HG03039 (cell line): ENCODE measurements around the gene CCR9.

Experiments used
- ATAC-seq: cut with Tn5 transposase; IDR thresholded peaks from one replicate; pipeline ENCODE4 v1.9.1; 2021; ENCODE audit warnings: mild to moderate bottlenecking, moderate library complexity; ENCODE audit not compliant: unreplicated experiment

The CCR9 gene

DNA sequence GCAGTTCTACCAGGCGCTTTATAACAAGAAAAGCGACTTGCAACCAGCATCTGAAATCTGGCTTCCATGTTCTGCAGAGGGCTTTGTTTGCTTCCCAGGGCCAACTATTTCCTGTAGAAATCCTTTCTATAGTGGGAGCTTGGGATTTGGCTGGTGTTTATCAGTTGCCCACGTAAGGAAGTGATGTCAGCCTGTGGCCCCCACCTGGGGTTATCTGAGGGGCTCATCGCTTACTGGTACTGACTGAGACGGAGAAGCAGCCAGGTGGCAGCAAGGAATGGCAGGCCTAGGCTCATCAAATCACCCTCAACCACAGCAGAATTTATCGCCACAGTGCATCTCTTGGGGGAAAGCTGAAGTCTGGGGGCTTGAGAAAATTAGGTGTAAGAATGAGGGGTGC lies 14.6 kb upstream of the CCR9 start:
- no peak for ATAC-seq

- no peak for ATAC-seq
Observed at GRCh38 chr3:45872569-45872968, 13.8 kb upstream of the CCR9 start.

DNA sequence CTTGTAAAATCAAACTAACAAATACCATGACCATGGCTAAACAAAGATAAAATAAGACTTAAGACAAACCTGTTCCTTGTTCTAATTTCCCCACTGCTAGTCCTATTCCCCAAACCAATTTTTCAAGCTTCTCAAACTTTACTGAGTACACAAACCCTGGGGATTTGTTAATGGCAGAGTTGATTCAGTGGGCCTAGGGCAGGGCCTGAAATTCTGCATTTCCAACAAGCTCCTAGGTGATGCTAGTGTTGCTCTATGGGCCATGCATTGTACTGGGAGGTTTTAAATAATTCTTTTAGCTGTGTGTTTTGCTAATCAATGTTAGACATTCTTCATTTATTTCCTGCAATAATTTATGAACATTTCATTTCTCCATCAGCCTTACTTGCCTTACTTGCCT lies 13.3 kb upstream of the CCR9 start:
- no peak for ATAC-seq

- no peak for ATAC-seq
Observed at GRCh38 chr3:45873638-45874037, 12.7 kb upstream of the CCR9 start.

GRCh38 chr3:45874677-45875346 lies 11.5 kb upstream of the CCR9 start:
- no peak for ATAC-seq

DNA sequence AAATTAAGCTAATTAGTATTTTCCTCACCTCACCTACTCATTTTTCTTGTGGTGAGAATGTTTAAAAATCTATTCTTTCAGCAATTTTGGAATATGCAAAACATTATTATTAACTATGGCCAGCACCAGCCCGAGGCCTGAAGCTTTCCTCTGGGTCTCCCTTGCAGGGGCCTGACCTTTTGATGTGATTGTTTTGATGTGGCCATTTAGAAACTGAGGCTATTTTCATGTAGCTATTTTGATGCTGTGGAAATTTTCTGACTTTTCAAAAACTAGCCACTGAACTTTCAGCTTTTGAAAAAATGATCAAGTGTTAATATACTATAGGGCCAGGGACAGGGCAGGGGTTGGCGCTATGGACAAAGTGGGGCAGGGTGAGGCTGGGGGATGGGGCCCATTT lies 8.2 kb upstream of the CCR9 start:
- no peak for ATAC-seq

DNA sequence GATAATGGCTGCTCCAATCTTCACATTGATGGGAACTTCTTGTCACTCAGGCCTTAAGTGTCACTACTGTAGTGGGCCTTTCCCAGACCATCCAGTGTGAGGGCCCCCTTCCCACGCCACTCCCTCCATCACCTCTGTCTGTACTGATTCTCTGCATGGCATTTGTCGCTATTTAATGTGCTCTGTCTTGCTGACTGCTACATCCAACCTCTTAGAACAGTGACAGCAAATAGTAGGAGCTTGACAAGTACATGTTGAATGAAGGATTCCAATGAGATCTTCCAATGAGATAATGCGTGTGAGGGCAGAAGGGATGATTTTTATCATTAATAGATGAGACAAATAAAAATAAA lies 5.6 kb upstream of the CCR9 start:
- ATAC-seq = no peak

DNA sequence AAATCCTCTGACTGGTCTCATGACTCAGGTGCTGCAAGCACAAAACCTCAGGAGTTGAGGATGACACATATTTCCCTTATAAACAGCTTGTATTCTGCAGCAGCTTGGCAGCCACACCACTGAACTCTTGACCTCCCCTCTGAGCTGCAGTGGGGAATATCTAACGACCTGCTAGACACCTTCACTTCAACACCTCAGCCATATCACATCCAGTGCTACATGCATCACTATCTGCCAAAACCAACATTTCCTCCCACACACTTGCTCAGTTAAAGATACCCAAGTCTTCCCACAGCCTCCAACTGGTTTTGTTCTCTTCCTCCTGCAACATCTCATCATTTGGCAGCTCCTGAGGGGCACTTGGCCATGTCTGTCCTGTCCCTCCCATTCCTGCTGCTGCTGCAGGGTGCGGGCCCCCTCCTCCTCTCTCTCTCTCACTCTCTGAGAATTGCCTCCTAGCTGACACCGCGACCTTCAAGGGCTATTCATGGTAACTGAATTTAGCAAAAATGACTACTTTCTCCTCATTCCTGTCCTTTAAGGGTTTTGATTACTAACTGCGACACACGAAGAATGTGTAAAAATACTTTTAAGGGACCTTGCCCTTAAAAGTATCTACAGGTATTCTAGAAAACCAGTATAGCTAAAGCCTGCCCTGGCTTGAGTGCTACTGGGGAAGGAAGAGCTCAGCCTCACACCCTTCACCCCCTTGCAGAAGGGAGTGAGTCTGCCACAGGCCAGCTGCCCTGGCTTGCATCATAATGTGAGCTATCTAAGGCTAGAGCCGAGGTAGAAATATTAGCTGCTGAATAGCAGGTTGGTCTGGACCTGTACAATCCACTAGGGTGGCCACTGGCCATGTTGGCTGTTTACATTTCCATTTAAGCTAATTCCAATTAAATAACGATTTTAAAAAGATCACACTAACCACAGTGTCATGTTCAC lies 5.0 kb upstream of the CCR9 start:
- no peak for ATAC-seq

- ATAC-seq = no peak
Observed at GRCh38 chr3:45884368-45885201, 1.8 kb upstream of the CCR9 start.

GRCh38 chr3:45887285-45887684 lies 942 bp downstream of the CCR9 start:
- no peak for ATAC-seq

GRCh38 chr3:45887759-45888511 lies 1.6 kb downstream of the CCR9 start:
- ATAC-seq = no peak

GRCh38 chr3:45889337-45889736 lies 3.0 kb downstream of the CCR9 start:
- ATAC-seq = no peak

DNA sequence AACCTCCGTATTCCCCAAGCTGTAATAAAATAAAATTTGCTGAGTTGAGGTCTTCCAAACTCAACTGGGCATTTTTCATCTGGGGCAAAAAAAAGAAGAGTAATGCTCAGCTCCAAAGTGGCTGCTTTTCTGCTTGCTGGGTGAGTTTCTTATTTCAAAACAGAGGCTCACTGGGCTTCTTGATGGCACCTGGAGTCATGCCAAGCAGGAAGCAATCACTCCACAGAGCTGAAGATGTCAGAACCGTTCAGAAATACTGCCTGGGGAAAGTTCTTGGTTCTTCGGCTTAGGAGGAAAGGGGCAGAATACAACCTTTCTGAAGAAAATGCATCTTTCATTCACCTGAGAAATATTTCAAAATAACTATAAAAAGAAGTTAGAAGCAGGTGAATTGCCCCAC lies 4.1 kb downstream of the CCR9 start:
- no peak for ATAC-seq

DNA sequence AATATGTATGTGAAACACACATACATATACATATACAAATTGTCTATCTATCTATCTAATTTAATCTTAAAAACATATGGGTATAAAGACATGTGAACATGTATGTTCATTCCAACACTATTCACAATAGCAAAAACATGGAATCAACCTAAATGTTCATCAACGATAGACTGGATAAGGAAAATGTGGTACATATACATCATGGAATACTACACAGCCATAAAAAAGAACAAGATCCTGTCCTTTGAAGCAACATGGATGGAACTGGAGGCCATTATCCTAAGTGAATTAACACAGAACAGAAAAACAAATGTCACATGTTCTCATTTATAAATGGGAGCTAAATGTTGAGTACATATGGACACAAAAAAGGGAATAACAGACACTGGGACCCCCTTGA lies 5.8 kb downstream of the CCR9 start:
- no peak for ATAC-seq

GRCh38 chr3:45894015-45894414 lies 7.7 kb downstream of the CCR9 start:
- ATAC-seq = no peak

DNA sequence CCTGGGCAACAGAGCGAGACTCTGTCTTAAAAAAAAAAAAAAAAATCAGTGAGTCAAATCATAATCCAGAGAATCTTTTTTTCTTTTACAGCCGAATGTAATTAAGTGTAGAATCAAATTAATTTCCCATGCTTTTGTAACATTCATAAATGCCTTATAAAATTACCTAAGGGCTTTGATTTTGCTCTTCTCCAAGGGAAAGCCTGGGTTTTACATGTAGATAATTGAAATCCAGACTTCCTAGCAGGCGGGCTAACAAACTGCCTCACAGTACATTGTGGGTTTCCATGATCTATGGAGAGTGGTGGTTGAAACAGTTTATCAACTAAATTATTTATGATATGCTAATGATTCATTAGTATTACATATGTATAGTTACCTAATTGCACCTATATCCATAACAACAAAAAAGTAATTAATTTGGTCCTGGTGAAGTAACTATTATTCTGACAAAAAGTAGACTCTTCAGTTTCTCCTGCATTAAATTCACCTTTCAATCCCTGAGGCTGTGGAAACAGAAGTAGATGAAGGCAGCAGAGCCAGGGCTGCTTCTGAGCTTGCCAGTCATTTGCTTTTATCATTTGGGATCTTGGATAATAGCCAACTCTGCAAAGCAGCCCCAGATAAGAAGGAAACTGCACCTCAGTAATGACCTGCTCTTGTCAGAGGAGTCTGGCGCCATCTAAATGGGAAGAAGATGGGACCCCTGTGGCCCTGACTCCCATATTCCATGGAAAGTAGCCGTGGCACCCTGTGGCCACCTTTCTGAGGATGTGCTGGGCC lies 9.5 kb downstream of the CCR9 start:
- ATAC-seq = no peak

DNA sequence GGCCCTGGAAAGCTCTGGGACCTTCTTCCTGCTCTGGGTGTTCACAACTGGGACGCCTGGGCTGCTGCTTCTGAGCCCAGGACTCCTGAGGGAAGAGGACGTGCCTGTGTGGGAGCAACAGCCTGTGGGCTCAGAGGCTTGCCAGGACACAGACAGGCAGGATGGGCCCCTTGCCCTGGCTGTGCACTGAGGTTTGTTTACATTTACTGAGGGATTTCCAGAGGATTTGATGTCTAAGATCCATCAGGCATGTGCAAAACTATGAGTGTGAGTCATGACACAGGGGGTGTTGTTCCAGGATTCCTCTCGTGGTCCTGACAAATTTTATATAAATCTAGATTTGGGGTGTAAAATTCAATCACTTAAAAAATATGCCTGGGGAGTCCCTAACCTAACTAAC lies 10.6 kb downstream of the CCR9 start:
- ATAC-seq = no peak

- no peak for ATAC-seq
Observed at GRCh38 chr3:45904931-45905330, 18.6 kb downstream of the CCR9 start.

DNA sequence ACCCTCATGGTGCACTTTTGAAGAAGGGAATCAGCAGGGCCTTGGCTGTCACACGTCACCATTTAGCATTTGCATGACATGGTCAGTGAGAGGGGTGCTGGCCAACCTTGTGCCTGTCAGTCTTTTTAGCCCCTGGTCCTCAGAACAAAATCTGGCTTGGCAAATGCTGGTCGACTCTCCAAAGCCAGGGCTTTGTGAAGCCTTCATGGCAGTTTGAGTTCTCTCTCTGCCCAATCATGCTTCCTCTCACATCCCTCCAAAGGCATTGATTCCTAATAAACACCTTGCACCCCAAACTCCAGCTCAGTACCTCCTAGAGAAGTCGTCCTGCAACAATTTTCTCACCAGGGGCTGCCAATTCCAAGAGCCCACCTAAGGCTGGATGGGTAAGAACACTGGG lies 19.4 kb downstream of the CCR9 start:
- ATAC-seq = no peak
